ENCODE data around the gene HMGCS1. TPM values are rescaled to one million over a fixed set of nuclear protein-coding genes. Genes with fewer than 3 reads are reported as not detected.

HMGCS1 gene
- total and polyA plus RNA-seq, 2 of the 8 experiments (the other 6 are each of a cell fraction or from before 2014, with no cell fraction given): 63.6 to 236 TPM

DNA sequence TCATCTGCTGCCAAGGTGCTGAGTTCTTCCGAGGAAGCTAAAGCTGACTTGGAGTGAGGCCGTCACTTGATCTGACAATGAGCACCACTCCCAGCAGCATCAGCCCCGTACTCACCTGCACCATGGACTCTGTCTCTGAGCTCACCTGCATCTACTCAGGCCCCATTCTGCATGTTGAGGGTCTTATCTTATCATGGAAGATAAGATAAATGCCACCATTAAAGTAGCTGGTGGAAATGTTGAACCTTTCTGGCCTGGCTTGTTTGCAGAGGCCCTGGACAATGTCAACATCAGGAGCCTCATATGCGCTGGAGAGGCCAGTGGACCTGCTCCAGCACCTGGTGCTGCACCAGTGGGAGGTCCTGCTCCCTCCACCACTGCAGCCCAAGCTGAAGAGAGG, 35.0 kb upstream of the HMGCS1 start:
- no peaks in the 10 kb centered on the region for H3K27me3 ChIP-seq (replicated peaks in 1 of 4; ENCODE audit: control insufficient read depth in 3 of 4, extremely low read depth in 1 of 4, insufficient read depth in 3 of 4, low read length in 3 of 4)
- no peak overlapping the region for H2BK120ac ChIP-seq (replicated peaks; ENCODE audit: low read depth, low read length)
- no peaks in the 10 kb centered on the region for H3K9me3 ChIP-seq (ENCODE audit: insufficient read depth in 2 of 2, low read depth in 1 of 2, low read length in 1 of 2)
- H2BK5ac ChIP-seq (ENCODE audit: low read depth, low read length): no peak overlapping the region
- no peak overlapping the region for H3K56ac ChIP-seq (replicated peaks; ENCODE audit: insufficient read length, low read depth, low read length)
- ChIA-PET CTCF (ENCODE audit: partially characterized antibody) (interaction anchor here (0.6 to 1.3 kb wide), 3 partner anchors 9 to 108 kb away, joined by 3 read pairs; no protein-coding TSS in a partner anchor), POLR2A (ENCODE audit: partially characterized antibody) (no interaction called here)
- 92% methylated on average over 4 of the region's 4 CpGs; no CpG with 5 or more reads in 1 of the 2 experiments for WGBS, 2 experiments (ENCODE audit: extremely low coverage in 1 of 2, insufficient coverage in 1 of 2, insufficient read length in 1 of 2, insufficient replicate concordance in 2 of 2, low coverage in 1 of 2, low lambda C conversion rate in 2 of 2, missing lambda C conversion rate in 1 of 2)
- no peak overlapping the region for H3K18ac ChIP-seq (ENCODE audit: extremely low read depth, low read length)
- no peak overlapping the region for H2AK5ac ChIP-seq (ENCODE audit: low read depth, low read length)
- no peak for DNase-seq (ENCODE audit: low read depth in 1 of 2, low spot score in 2 of 2)
- H3K14ac ChIP-seq (ENCODE audit: insufficient read length): no peak overlapping the region
- no peaks in the 10 kb centered on the region for H3K36me3 ChIP-seq (ENCODE audit: control insufficient read depth in 2 of 4, insufficient read depth in 4 of 4, low read length in 3 of 4)
- H4K8ac ChIP-seq (ENCODE audit: extremely low read depth, insufficient read depth, low read length): no peak overlapping the region
- no peak overlapping the region for H2BK20ac ChIP-seq (ENCODE audit: low read length)
- no peak for FAIRE-seq
- H3K9ac ChIP-seq (replicated peaks in 1 of 4; ENCODE audit: extremely low read depth in 1 of 4, low read depth in 3 of 4, low read length in 3 of 4): no peak overlapping the region
- H3K23me2 ChIP-seq (ENCODE audit: low read depth, low read length): no peaks in the 10 kb centered on the region
- H3K23ac ChIP-seq (ENCODE audit: insufficient read length): no peak overlapping the region
- no peaks in the 10 kb centered on the region for H3K79me2 ChIP-seq (ENCODE audit: control insufficient read depth in 1 of 2, insufficient read depth in 2 of 2, low read length in 2 of 2)
- H3K4me2 ChIP-seq (ENCODE audit: insufficient read depth in 1 of 2, low read depth in 2 of 2, low read length in 2 of 2): no peak overlapping the region
- no peak overlapping the region for H4K5ac ChIP-seq (ENCODE audit: insufficient read length, low read depth, low read length)
- no peaks in the 10 kb centered on the region for H4K20me1 ChIP-seq (replicated peaks in 1 of 2; ENCODE audit: control insufficient read depth in 1 of 2, insufficient read depth in 2 of 2, low read length in 2 of 2)
- no peak overlapping the region for H3K4ac ChIP-seq (replicated peaks; ENCODE audit: insufficient read length, low read depth, low read length)
- H3K79me1 ChIP-seq (ENCODE audit: low read depth, low read length): no peaks in the 10 kb centered on the region
- no peak overlapping the region for H2BK15ac ChIP-seq (ENCODE audit: low read length)
- H3K4me1 ChIP-seq (replicated peaks in 1 of 4; ENCODE audit: control insufficient read depth in 3 of 4, insufficient read depth in 4 of 4, low read length in 3 of 4): no peaks in the 10 kb centered on the region
- H3K27ac ChIP-seq (ENCODE audit: low read depth, low read length): no peak overlapping the region
- H2AFZ ChIP-seq (ENCODE audit: low read length): no peak overlapping the region
- H2BK12ac ChIP-seq (ENCODE audit: low read depth, low read length): no peak overlapping the region
- H3K4me3 ChIP-seq (ENCODE audit: extremely low read depth in 1 of 4, insufficient read depth in 2 of 4, low read depth in 3 of 4, low read length in 4 of 4): no peak overlapping the region
- no peak overlapping the region for H4K91ac ChIP-seq (replicated peaks; ENCODE audit: insufficient read length, low read length)
- TF ChIP-seq RFX5 (IDR thresholded peaks at IDR 0.05; ENCODE audit: borderline replicate concordance, low read depth, low read length) (no peak), TEAD4 (IDR thresholded peaks at IDR 0.05; ENCODE audit: low read depth, low read length) (no peak), TCF12 (IDR thresholded peaks at IDR 0.05; ENCODE audit: low read depth, low read length) (no peak), HDAC2 (IDR thresholded peaks at IDR 0.05; ENCODE audit: borderline replicate concordance in 1 of 2, low read depth in 2 of 2, low read length in 2 of 2) (no peak), HDAC6 (IDR thresholded peaks at IDR 0.05; ENCODE audit: low read depth, low read length) (no peak), JUN (IDR thresholded peaks at IDR 0.05; ENCODE audit: low read depth, low read length) (no peak), CREB1 (IDR thresholded peaks at IDR 0.05) (no peak), BACH1 (IDR thresholded peaks at IDR 0.05; ENCODE audit: low read length) (no peak), EGR1 (IDR thresholded peaks at IDR 0.05; ENCODE audit: borderline replicate concordance, low read depth, low read length) (no peak), CBX8 (IDR thresholded peaks at IDR 0.05; ENCODE audit: borderline replicate concordance, low read depth, low read length) (no peak), POU5F1 (IDR thresholded peaks at IDR 0.05; ENCODE audit: low read depth, low read length) (no peak), CTBP2 (IDR thresholded peaks at IDR 0.05; ENCODE audit: borderline replicate concordance, insufficient read depth, insufficient read length, low read length) (no peak), ZNF274 (IDR thresholded peaks at IDR 0.05; ENCODE audit: borderline replicate concordance, extremely low read depth, low read length) (no peak), BCL11A (IDR thresholded peaks at IDR 0.05; ENCODE audit: low read depth in 2 of 2, low read length in 2 of 2) (no peak)
- TF ChIP-seq, protein P1, sequence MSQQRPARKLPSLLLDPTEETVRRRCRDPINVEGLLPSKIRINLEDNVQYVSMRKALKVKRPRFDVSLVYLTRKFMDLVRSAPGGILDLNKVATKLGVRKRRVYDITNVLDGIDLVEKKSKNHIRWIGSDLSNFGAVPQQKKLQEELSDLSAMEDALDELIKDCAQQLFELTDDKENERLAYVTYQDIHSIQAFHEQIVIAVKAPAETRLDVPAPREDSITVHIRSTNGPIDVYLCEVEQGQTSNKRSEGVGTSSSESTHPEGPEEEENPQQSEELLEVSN (IDR thresholded peaks at IDR 0.05): no peak

Measured in H1 (cell line).